T-helper 2 cell treated with Interferon-gamma antibody and Interleukin-4, amounts not matched to agents 5 μg/mL and 100 μg/mL, for 36 hours (primary cell): Measurements from ENCODE around the gene EVA1A.

Source experiments
- DNase-seq: peaks from one replicate; pipeline ENCODE4 v3.0.0; 2021; ENCODE audit warnings: low spot score
- H3K27ac Mint-ChIP-seq: one replicate; pipeline ENCODE4 v1.8.0; 2021; ENCODE audit warnings: mild to moderate bottlenecking, mixed read lengths
- H3K27me3 Mint-ChIP-seq: one replicate; pipeline ENCODE4 v1.8.0; 2021; ENCODE audit warnings: low read depth, mixed read lengths
- H3K36me3 Mint-ChIP-seq: one replicate; pipeline ENCODE4 v1.8.0; 2021; ENCODE audit warnings: low read depth, mixed read lengths
- H3K4me1 Mint-ChIP-seq: one replicate; pipeline ENCODE4 v1.8.0; 2021; ENCODE audit warnings: low read depth, mixed read lengths
- H3K4me3 Mint-ChIP-seq: one replicate; pipeline ENCODE4 v1.8.0; 2022; ENCODE audit warnings: mild to moderate bottlenecking, moderate library complexity, mixed read lengths
- H3K9me3 Mint-ChIP-seq: one replicate; pipeline ENCODE4 v1.8.0; 2021; ENCODE audit warnings: mixed read lengths

EVA1A gene

GRCh38 chr2:75577280-75577679, 16.5 kb upstream of the EVA1A start:
- DNase-seq = no peak
- Mint-ChIP-seq H3K27ac (no peak overlapping the region), H3K4me1 (no peaks in the 10 kb centered on the region), H3K4me3 (no peak overlapping the region), H3K9me3 (no peaks in the 10 kb centered on the region), H3K36me3 (no peaks in the 10 kb centered on the region), H3K27me3 (peaks cover 15% of the 10 kb centered on the region)

- DNase-seq = no peak
- Mint-ChIP-seq H3K27me3 (peaks cover 22% of the 10 kb centered on the region), H3K27ac (no peak overlapping the region)
Measured at GRCh38 chr2:75574106-75574505, 13.4 kb upstream of the EVA1A start.

GRCh38 chr2:75573145-75573878, 12.6 kb upstream of the EVA1A start:
- no peaks in the 10 kb centered on the region for H3K4me1 Mint-ChIP-seq
- no peak overlapping the region for H3K27ac Mint-ChIP-seq
- no peak overlapping the region for H3K4me3 Mint-ChIP-seq
- no peak for DNase-seq
- H3K9me3 Mint-ChIP-seq = no peaks in the 10 kb centered on the region
- peaks cover 27% of the 10 kb centered on the region for H3K27me3 Mint-ChIP-seq
- no peaks in the 10 kb centered on the region for H3K36me3 Mint-ChIP-seq

More at GRCh38 chr2:75574106-75574505, 13.4 kb upstream of the EVA1A start:
- no peaks in the 10 kb centered on the region for H3K9me3 Mint-ChIP-seq
- no peaks in the 10 kb centered on the region for H3K4me1 Mint-ChIP-seq
- H3K4me3 Mint-ChIP-seq = no peak overlapping the region
- H3K36me3 Mint-ChIP-seq = no peaks in the 10 kb centered on the region

- H3K27ac Mint-ChIP-seq = no peak overlapping the region
- no peak for DNase-seq
Measured at GRCh38 chr2:75571730-75572430, 11.1 kb upstream of the EVA1A start.

GRCh38 chr2:75570948-75571729, 10.4 kb upstream of the EVA1A start:
- H3K27me3 Mint-ChIP-seq = peaks cover 39% of the 10 kb centered on the region
- no peak for DNase-seq
- H3K36me3 Mint-ChIP-seq = no peaks in the 10 kb centered on the region
- H3K4me1 Mint-ChIP-seq = peaks cover 7% of the 10 kb centered on the region
- H3K27ac Mint-ChIP-seq = no peak overlapping the region
- no peak overlapping the region for H3K4me3 Mint-ChIP-seq
- H3K9me3 Mint-ChIP-seq = no peaks in the 10 kb centered on the region

More at GRCh38 chr2:75571730-75572430, 11.1 kb upstream of the EVA1A start:
- Mint-ChIP-seq H3K27me3 (peaks cover 34% of the 10 kb centered on the region), H3K36me3 (no peaks in the 10 kb centered on the region), H3K4me1 (peaks cover 4% of the 10 kb centered on the region), H3K9me3 (no peaks in the 10 kb centered on the region), H3K4me3 (no peak overlapping the region)

GRCh38 chr2:75570024-75570947, 9.5 kb upstream of the EVA1A start:
- H3K9me3 Mint-ChIP-seq = no peaks in the 10 kb centered on the region
- peaks cover 40% of the 10 kb centered on the region for H3K27me3 Mint-ChIP-seq
- H3K36me3 Mint-ChIP-seq = no peaks in the 10 kb centered on the region
- no peak overlapping the region for H3K4me3 Mint-ChIP-seq
- peaks cover 7% of the 10 kb centered on the region for H3K4me1 Mint-ChIP-seq
- H3K27ac Mint-ChIP-seq = no peak overlapping the region
- no peak for DNase-seq

GRCh38 chr2:75569546-75569945, 8.8 kb upstream of the EVA1A start:
- DNase-seq = no peak
- no peak overlapping the region for H3K4me3 Mint-ChIP-seq
- peaks cover 46% of the 10 kb centered on the region for H3K27me3 Mint-ChIP-seq
- H3K9me3 Mint-ChIP-seq = no peaks in the 10 kb centered on the region
- no peaks in the 10 kb centered on the region for H3K36me3 Mint-ChIP-seq
- peaks cover 12% of the 10 kb centered on the region for H3K4me1 Mint-ChIP-seq
- no peak overlapping the region for H3K27ac Mint-ChIP-seq

GRCh38 chr2:75568174-75568573, 7.4 kb upstream of the EVA1A start:
- no peak overlapping the region for H3K27ac Mint-ChIP-seq
- no peaks in the 10 kb centered on the region for H3K36me3 Mint-ChIP-seq
- no peaks in the 10 kb centered on the region for H3K9me3 Mint-ChIP-seq
- peaks cover 48% of the 10 kb centered on the region for H3K27me3 Mint-ChIP-seq
- H3K4me3 Mint-ChIP-seq = no peak overlapping the region
- DNase-seq = no peak
- H3K4me1 Mint-ChIP-seq = peaks cover 21% of the 10 kb centered on the region

- no peaks in the 10 kb centered on the region for H3K36me3 Mint-ChIP-seq
- DNase-seq = no peak
Measured at GRCh38 chr2:75565472-75566462, 5.0 kb upstream of the EVA1A start.

GRCh38 chr2:75564713-75565359, 4.1 kb upstream of the EVA1A start:
- Mint-ChIP-seq H3K36me3 (no peaks in the 10 kb centered on the region), H3K27ac (no peak overlapping the region), H3K27me3 (peaks cover 62% of the 10 kb centered on the region), H3K4me1 (peaks cover 32% of the 10 kb centered on the region), H3K4me3 (no peak overlapping the region), H3K9me3 (no peaks in the 10 kb centered on the region)
- no peak for DNase-seq

More at GRCh38 chr2:75565472-75566462, 5.0 kb upstream of the EVA1A start:
- no peak overlapping the region for H3K27ac Mint-ChIP-seq
- H3K4me1 Mint-ChIP-seq = peaks cover 28% of the 10 kb centered on the region
- no peaks in the 10 kb centered on the region for H3K9me3 Mint-ChIP-seq
- H3K27me3 Mint-ChIP-seq = peaks cover 58% of the 10 kb centered on the region
- no peak overlapping the region for H3K4me3 Mint-ChIP-seq

GRCh38 chr2:75564026-75564688, 3.4 kb upstream of the EVA1A start:
- Mint-ChIP-seq H3K4me3 (no peak overlapping the region), H3K27me3 (peaks cover 60% of the 10 kb centered on the region), H3K4me1 (peaks cover 33% of the 10 kb centered on the region), H3K9me3 (no peaks in the 10 kb centered on the region), H3K36me3 (no peaks in the 10 kb centered on the region), H3K27ac (no peak overlapping the region)
- DNase-seq = no peak

- peaks cover 62% of the 10 kb centered on the region for H3K27me3 Mint-ChIP-seq
- peaks cover 33% of the 10 kb centered on the region for H3K4me1 Mint-ChIP-seq
- no peak overlapping the region for H3K27ac Mint-ChIP-seq
- H3K4me3 Mint-ChIP-seq = no peak overlapping the region
- DNase-seq = no peak
- no peaks in the 10 kb centered on the region for H3K9me3 Mint-ChIP-seq
- H3K36me3 Mint-ChIP-seq = no peaks in the 10 kb centered on the region
Measured at GRCh38 chr2:75563591-75563990, 2.9 kb upstream of the EVA1A start.
